Heart right ventricle (tissue), 16 donors: Measurements from ENCODE around the gene TBC1D20. TPM values are rescaled to one million over a fixed set of nuclear protein-coding genes. Genes with fewer than 3 reads are reported as not detected.

Experiments
- ATAC-seq, 8 donors: fragments of 200-7000 bp; cut with Tn5 transposase; one replicate each; pipeline ENCODE4 v1.9.1; 2020; ENCODE audit warnings: mild to moderate bottlenecking in 8 of 8, moderate library complexity in 8 of 8, moderate number of reproducible peaks in 1 of 8
- DNase-seq, 2 donors: peaks; one replicate each; pipeline ENCODE4 v3.0.0-alpha.2; 2020
- H3K27ac ChIP-seq, 10 donors: fragments of 200-600 bp; sonication (generic) in 2 of 10; one replicate each; pipeline versions ENCODE4 v1.5.0 to v1.8.0; 2020 to 2022; ENCODE audit warnings: mild to moderate bottlenecking in 3 of 10
- H3K27me3 ChIP-seq, 7 donors: fragments of 200-600 bp; one replicate each; pipeline ENCODE4 v1.8.0; 2021 to 2022; ENCODE audit warnings: mild to moderate bottlenecking in 2 of 7
- H3K36me3 ChIP-seq, 9 donors: fragments of 200-600 bp; sonication (generic) in 1 of 9; one replicate each; pipeline versions ENCODE4 v1.5.0 to v1.8.0; 2020 to 2022; ENCODE audit warnings: mild to moderate bottlenecking in 2 of 9
- H3K4me1 ChIP-seq, 9 donors: fragments of 200-600 bp; sonication (generic) in 1 of 9; one replicate each; pipeline versions ENCODE4 v1.5.0 to v1.8.0; 2020 to 2022; ENCODE audit warnings: mild to moderate bottlenecking in 4 of 9
- H3K4me3 ChIP-seq, 10 donors: fragments of 200-600 bp; sonication (generic) in 2 of 10; one replicate each; pipeline versions ENCODE4 v1.5.0 to v1.8.0; 2020 to 2022; ENCODE audit warnings: mild to moderate bottlenecking in 7 of 10, moderate library complexity in 2 of 10
- H3K9me3 ChIP-seq, 11 donors: fragments of 200-600 bp in 10 of 11; sonication (generic) in 2 of 11; one replicate each; pipeline versions ENCODE4 v1.5.0 to v1.8.0; 2013 to 2022; ENCODE audit warnings: mild to moderate bottlenecking in 2 of 11, control low read depth in 1 of 11, moderate library complexity in 1 of 11
- WGBS, 2 donors: extraction: QIAGEN DNeasy Blood & Tissue Kit; methylation state at CpG; one replicate each; pipeline ENCODE4 v1.1.7; 2013; ENCODE audit warnings: inconsistent platforms in 1 of 2; 5-methylcytosine and 5-hydroxymethylcytosine counted together
- intact Hi-C, 10 donors: fragments of 100-400 bp; cut with DNase I; formaldehyde crosslinking; loops; one replicate each; pipeline versions ENCODE4 v1.11.1 to v1.14.2; 2022
- polyA plus RNA-seq, 2 donors: library from polyadenylated mRNA; stranded (reverse); fragments of 200-250 nt; gene quantifications; one replicate each; pipeline ENCODE4 v1.2.3, GENCODE V29; 2013
- total RNA-seq, 10 donors: library from RNA; stranded (reverse); fragmentation: NEBNext Ultra II Directional in 3 of 10; extraction: Animal tissue kit (Norgen Biotek cat#: 25700) in 3 of 10; gene quantifications; one replicate each; pipeline versions ENCODE4 v1.2.1 to v1.2.4, GENCODE V29; 2021 to 2023
- TF ChIP-seq, protein P1 (sequence below), 9 donors: fragments of 200-600 bp; sonication (generic) in 2 of 9; IDR thresholded peaks; one replicate each; pipeline versions ENCODE4 v1.5.0 to v1.8.0; 2021 to 2022; ENCODE audit warnings: antibody characterized with exemption in 9 of 9, mild to moderate bottlenecking in 5 of 9, moderate library complexity in 1 of 9
- donor health status: Arrhythmogenic right ventricular cardiomyopathy.
- donor health status: ischemic (EF 13 %, LVEDD 7.1; RV severe dilation, severe dysfunction).
- donor health status: healthy with polysubstance abuse.
- donor health status: DM: no; HTN: yes; CAD: no.
- donor health status: DM: no; HTN: no; CAD: no.
- donor health status: ischemic (EF 25% LVEDD 6.9; RV normal size, moderate dysfunction).
- donor health status: ischemic (EF 25% LVEDD 5.7; RV mildly dilated, moderate dysfunction).
- donor health status: healthy.
- donor health status: DM: yes; HTN: yes; CAD: no.
- donor health status: Ischemic cardiomyopathy.
- donor health status: ischemic (EF 35%, LVEDD 5.7; RV mildly dilated, moderate dysfunction).
- donor health status: nonischemic (EF 11% LVEDD 7.7; RV severe dilation, severe dysfunction).
- donor health status: DM: yes; HTN: yes; CAD: no.
- donor health status: PGD.
- donor health status: ischemic (EF 29% LVEDD 5.4; RV normal size, mild dysfunction).
- donor health status: nonischemic (EF 23%, LVEDD 6.1; RV moderate dilation, normal function).

Gene TBC1D20
- total and polyA plus RNA-seq, 12 donors: 12.9 to 28.2 (median 22.9) TPM

DNA sequence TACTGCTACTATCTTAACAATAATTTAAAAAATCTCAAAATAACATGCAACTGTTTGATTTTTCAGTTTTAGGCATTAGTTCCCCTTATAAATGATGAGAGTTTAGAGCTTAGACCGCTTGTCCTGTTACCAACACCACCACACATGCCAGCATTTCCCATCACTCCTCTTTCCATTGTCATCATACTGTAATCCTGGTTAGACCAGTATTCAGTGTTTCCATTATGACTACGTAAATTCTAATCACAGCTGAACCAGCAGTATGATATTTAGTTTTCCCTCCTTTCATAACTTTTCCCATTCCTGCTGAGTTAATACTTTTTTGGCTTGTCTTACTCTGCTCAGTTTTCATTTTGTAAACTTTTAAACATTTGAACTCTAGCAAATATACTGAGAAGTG lies 12.2 kb upstream of the TBC1D20 start:
- H3K27me3 ChIP-seq: no peaks in the 10 kb centered on the region
- H3K27ac ChIP-seq: no peak overlapping the region
- intact Hi-C loops: loop anchor here in 3 of 10 donors (10.0 kb wide), 2 partner anchors 70 to 260 kb away; partner anchors contain the start of gene RBCK1 (in 2 of the 3)
- H3K9me3 ChIP-seq: peaks cover 0 to 8% (median 0%) of the 10 kb centered on the region in 11 donors
- peaks cover 0 to 9% (median 0%) of the 10 kb centered on the region in 9 donors for H3K4me1 ChIP-seq
- peaks cover 0 to 28% (median 3%) of the 10 kb centered on the region in 9 donors for H3K36me3 ChIP-seq
- WGBS, 2 donors: 91 to 92% methylated on average over 2 of the region's 2 CpGs
- TF ChIP-seq, protein P1, sequence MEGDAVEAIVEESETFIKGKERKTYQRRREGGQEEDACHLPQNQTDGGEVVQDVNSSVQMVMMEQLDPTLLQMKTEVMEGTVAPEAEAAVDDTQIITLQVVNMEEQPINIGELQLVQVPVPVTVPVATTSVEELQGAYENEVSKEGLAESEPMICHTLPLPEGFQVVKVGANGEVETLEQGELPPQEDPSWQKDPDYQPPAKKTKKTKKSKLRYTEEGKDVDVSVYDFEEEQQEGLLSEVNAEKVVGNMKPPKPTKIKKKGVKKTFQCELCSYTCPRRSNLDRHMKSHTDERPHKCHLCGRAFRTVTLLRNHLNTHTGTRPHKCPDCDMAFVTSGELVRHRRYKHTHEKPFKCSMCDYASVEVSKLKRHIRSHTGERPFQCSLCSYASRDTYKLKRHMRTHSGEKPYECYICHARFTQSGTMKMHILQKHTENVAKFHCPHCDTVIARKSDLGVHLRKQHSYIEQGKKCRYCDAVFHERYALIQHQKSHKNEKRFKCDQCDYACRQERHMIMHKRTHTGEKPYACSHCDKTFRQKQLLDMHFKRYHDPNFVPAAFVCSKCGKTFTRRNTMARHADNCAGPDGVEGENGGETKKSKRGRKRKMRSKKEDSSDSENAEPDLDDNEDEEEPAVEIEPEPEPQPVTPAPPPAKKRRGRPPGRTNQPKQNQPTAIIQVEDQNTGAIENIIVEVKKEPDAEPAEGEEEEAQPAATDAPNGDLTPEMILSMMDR (IDR thresholded peaks at IDR 0.05): no peak
- H3K4me3 ChIP-seq: no peak overlapping the region
- ATAC-seq (no peak), DNase-seq (no peak)

DNA sequence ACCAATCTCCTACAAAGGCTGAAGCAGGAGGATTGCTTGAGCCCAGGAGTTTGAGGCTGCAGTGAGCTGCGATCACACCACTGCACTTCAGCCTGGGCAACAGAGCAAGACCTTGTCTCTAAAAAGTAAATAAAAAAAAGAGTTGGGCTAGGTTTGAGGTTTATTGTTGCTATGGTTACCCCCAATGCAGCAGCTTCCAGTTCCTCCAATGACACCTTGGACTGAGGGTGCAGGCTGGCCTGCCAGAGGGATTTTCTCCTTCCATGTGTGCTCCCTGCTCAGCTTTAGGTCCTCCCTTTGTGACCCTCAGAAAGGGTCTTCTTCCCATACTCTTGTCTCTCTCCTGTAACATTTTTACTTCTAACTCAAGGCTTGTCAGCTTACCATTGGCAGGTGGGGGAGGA lies 10.6 kb upstream of the TBC1D20 start:
- Histone ChIP-seq H3K36me3 (peaks cover 0 to 19% (median 0%) of the 10 kb centered on the region in 9 donors), H3K27me3 (no peaks in the 10 kb centered on the region), H3K4me3 (no peak overlapping the region), H3K9me3 (peaks cover 0 to 8% (median 0%) of the 10 kb centered on the region in 11 donors), H3K4me1 (no peaks in the 10 kb centered on the region), H3K27ac (no peak overlapping the region)
- intact Hi-C loops: loop anchor here in 3 of 10 donors (10.0 kb wide), 2 partner anchors 68 to 262 kb away; partner anchors contain the start of gene RBCK1 (in 2 of the 3)
- DNase-seq: no peak
- 95 to 96% methylated on average over 1 of the region's 1 CpG for WGBS, 2 donors
- TF ChIP-seq, protein P1 (IDR thresholded peaks at IDR 0.05): no peak
- ATAC-seq: no peak

DNA sequence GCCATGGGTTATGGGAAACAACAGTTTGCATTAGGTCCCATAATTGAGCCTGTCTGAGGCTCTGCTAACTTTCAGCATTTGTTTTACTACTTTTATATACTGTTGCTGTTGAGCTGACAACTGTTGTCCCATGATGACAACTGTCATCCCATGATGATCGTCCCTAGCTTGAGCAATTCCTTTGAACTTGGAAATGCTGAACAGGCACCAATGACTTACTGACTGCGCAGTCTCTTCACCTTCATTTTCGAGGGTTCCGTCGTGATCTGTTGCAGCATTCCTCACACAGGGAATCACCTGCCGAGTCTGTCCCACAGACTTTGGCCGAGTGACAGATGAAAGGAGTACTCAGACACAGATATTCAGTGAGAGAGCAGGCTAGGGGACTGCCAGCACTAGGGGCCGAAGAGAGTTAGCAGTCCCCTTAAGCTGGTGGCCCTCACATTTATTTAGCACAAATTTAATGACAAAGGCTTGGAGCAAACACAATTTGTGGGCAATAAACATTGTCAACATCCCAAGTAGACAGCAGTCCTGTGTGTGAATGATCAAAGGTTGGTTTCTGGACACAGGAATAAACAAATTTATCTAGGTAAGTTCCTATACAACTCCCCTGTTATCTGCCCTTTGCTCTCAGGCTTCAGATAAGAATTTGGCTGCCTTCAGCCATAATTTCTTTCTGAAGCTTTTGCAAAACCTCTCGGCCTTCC lies 10.0 kb upstream of the TBC1D20 start:
- DNase-seq: no peak
- Histone ChIP-seq H3K4me3 (no peak overlapping the region), H3K27ac (no peak overlapping the region), H3K27me3 (no peaks in the 10 kb centered on the region), H3K36me3 (peaks cover 0 to 14% (median 0%) of the 10 kb centered on the region in 9 donors), H3K4me1 (no peaks in the 10 kb centered on the region), H3K9me3 (peaks cover 0 to 8% (median 0%) of the 10 kb centered on the region in 11 donors)
- 87 to 93% methylated on average over 9 of the region's 9 CpGs for WGBS, 2 donors
- intact Hi-C loops: loop anchor here in 3 of 10 donors (10.0 kb wide), 2 partner anchors 67 to 263 kb away; partner anchors contain the start of gene RBCK1 (in 2 of the 3)
- TF ChIP-seq, protein P1 (IDR thresholded peaks at IDR 0.05): no peak
- ATAC-seq: no peak

DNA sequence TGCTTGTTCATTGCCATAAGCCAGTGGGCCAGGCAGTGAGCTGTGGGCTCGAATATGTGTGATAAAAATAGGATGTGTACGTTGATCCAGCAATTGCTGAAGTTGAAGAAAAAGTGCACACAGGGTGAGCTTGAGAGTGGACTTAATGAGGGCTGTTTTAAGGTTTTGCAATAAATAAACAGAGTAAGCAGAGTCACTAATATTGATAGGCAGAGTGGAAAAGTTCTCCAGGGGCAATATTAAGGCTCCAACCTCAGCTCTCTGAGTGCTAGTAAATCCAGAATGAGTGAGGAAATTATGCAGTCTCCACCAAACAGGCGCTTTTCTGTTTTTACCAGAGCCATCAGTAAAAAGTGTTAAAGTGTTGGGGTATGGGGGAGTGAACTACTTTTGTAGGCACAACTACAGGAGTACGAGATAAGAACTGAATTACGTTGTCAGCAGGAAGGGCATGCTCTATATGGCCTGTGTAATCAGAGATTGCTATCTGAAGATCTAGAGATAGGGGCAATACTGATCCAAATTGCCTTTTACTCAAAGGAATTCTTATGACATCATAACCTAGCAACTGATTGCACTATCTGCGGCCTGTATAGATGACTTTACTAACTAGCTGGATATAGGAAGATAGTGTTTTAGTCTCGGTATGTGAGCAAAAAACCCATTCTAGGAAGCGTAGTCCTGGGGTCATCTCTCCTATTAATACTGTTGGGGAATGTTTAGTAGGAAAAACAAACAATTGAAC lies 7.6 kb upstream of the TBC1D20 start:
- Histone ChIP-seq H3K27ac (no peak overlapping the region), H3K4me1 (no peaks in the 10 kb centered on the region), H3K36me3 (peaks cover 0 to 5% (median 0%) of the 10 kb centered on the region in 9 donors), H3K27me3 (no peaks in the 10 kb centered on the region), H3K9me3 (peaks cover 0 to 8% (median 0%) of the 10 kb centered on the region in 11 donors), H3K4me3 (no peak overlapping the region)
- intact Hi-C loops: loop anchor here in 3 of 10 donors (10.0 kb wide), 2 partner anchors 65 to 265 kb away; partner anchors contain the start of gene RBCK1 (in 3 of the 3)
- DNase-seq: no peak
- 76 to 80% methylated on average over 8 of the region's 8 CpGs for WGBS, 2 donors
- ATAC-seq: no peak
- TF ChIP-seq, protein P1 (IDR thresholded peaks at IDR 0.05): no peak
